ENCODE measurements around the gene ZNF217. TPM values are rescaled to one million over a fixed set of nuclear protein-coding genes. Genes with fewer than 3 reads are reported as not detected.
"Not testable (repeated sequence)": the region's sequence is repeated elsewhere in the genome, so short reads cannot be mapped to it uniquely, and the experiment has no call there.

ZNF217 gene
- total RNA-seq, 1 donor from 2014 or later, result 30.4 TPM

- Histone ChIP-seq H3K27me3 (no peaks in the 10 kb centered on the region), H3K27ac (no peak overlapping the region), H3K9me3 (no peaks in the 10 kb centered on the region), H3K4me1 (peaks cover 22% of the 10 kb centered on the region), H3K36me3 (no peaks in the 10 kb centered on the region), H3K4me3 (no peak overlapping the region)
- intact Hi-C loops (cut with DNase I), result no loop called here
- TF ChIP-seq, protein P1, sequence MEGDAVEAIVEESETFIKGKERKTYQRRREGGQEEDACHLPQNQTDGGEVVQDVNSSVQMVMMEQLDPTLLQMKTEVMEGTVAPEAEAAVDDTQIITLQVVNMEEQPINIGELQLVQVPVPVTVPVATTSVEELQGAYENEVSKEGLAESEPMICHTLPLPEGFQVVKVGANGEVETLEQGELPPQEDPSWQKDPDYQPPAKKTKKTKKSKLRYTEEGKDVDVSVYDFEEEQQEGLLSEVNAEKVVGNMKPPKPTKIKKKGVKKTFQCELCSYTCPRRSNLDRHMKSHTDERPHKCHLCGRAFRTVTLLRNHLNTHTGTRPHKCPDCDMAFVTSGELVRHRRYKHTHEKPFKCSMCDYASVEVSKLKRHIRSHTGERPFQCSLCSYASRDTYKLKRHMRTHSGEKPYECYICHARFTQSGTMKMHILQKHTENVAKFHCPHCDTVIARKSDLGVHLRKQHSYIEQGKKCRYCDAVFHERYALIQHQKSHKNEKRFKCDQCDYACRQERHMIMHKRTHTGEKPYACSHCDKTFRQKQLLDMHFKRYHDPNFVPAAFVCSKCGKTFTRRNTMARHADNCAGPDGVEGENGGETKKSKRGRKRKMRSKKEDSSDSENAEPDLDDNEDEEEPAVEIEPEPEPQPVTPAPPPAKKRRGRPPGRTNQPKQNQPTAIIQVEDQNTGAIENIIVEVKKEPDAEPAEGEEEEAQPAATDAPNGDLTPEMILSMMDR (IDR thresholded peaks at IDR 0.05), result no peak
- TF ChIP-seq POLR2A (IDR thresholded peaks at IDR 0.05) (no peak), POLR2AphosphoS5 (IDR thresholded peaks at IDR 0.05; ENCODE audit: insufficient read depth in 1 of 2, low read depth in 1 of 2) (no peak)
- DNase-seq (ENCODE audit: extremely low spot score in 2 of 2), result no peak
These were observed 5.7 kb upstream of the ZNF217 start for GRCh38 chr20:53599378-53599777.

DNA sequence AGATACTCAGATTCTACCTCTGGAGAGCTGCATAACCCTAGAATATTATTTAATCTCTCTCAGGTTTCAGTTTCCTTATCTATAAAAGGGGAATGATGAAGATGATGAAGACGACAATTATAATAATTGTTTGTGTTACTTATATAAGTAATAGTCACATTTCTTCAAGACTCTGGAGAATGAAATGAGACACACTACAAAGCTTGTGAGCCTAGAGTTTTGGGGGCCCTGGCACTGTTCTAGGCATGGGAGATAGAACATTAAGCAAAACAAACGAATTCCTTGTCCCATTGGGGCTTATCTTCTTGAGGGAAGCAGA is 5.4 kb upstream of the ZNF217 start:
- peak in 1 of 2 donors; percentile 22 for DNase-seq (ENCODE audit: extremely low spot score in 2 of 2)
- H3K27ac ChIP-seq, result no peak overlapping the region
- H3K4me3 ChIP-seq, result no peak overlapping the region
- H3K36me3 ChIP-seq, result no peaks in the 10 kb centered on the region
- H3K27me3 ChIP-seq, result no peaks in the 10 kb centered on the region
- TF ChIP-seq POLR2A (IDR thresholded peaks at IDR 0.05), result no peak
- no peaks in the 10 kb centered on the region for H3K9me3 ChIP-seq
- H3K4me1 ChIP-seq, result peaks cover 22% of the 10 kb centered on the region
- intact Hi-C loops (cut with DNase I), result no loop called here

DNA sequence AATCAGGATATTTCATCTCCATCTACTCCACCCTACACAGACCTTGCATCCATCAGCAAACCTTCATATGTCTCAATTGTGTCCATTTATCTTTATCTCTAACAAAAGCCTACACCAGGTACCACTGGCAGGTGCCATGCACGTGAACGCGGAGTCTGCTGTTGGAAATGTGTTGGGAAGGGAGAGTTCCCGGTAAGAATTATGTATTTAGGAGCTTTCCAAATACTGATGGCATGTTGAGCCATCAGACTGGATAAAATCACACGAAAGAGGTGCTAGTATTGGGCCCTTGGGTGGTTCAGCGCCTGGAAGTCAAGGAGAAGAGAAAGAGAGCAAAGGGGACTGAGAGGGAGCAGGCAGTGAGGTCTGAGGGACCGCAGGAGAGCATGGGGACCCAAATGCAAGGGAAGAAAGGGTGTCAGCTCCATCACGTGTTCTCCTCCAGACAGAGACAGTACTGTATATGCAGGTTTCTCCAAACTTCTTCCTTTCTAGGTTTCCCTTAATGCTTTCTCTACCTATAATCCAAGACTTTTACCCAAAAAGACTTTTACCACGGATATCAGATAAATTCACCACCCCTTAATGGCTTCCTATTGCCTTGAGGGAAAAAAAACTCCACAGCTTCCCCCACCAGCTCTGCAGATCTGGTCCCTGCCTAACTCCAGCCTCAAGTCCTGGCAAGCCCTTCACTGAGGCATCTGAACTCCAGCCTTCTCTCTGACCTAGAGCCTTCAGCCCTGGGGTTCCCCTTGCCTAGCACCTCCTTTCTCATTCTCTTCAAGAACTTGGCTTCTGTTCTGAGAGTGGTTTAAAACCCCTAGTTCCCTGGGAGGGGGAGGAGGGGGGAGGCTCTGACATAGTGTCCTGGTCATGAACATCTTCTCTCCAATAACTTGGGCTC is 4.8 kb upstream of the ZNF217 start:
- peaks cover 22% of the 10 kb centered on the region for H3K4me1 ChIP-seq
- H3K27ac ChIP-seq, result no peak overlapping the region

DNA sequence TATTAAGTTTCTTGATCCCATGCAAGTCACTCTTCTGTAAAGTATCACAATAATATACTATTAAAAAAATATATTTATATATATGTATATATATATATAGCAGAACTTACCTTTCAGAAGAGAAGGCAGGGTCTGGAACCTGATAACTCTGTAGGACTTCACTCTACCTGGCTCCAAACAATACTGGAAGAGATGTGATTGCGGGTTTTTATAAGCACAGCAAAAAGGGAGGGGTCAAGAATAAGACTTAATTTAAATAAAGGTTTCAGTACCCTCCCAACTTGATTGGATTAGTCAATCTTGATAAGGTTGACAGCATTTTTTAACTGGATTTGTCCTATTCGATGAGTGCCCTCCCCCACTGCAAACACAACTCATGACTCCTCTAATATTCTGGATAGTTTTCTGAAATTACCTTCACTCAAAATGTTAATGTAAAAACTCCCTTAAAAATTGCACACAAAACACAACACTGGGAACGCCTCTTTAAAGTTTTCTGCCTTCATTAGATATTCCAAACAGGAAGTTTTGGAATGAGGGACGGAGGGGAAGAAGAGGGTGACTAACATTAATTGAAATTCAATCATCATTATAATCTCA is 4.0 kb upstream of the ZNF217 start:
- Histone ChIP-seq H3K4me3 (no peak overlapping the region), H3K4me1 (peaks cover 22% of the 10 kb centered on the region), H3K27me3 (no peaks in the 10 kb centered on the region), H3K27ac (no peak overlapping the region), H3K36me3 (no peaks in the 10 kb centered on the region), H3K9me3 (no peaks in the 10 kb centered on the region)
- TF ChIP-seq, protein P1 (IDR thresholded peaks at IDR 0.05), result no peak
- TF ChIP-seq POLR2AphosphoS5 (IDR thresholded peaks at IDR 0.05; ENCODE audit: insufficient read depth in 1 of 2, low read depth in 1 of 2) (no peak), POLR2A (IDR thresholded peaks at IDR 0.05) (no peak)
- no peak for DNase-seq (ENCODE audit: extremely low spot score in 2 of 2)
- intact Hi-C loops (cut with DNase I), result no loop called here

More for the DNA sequence above, 4.8 kb upstream of the ZNF217 start:
- DNase-seq (ENCODE audit: extremely low spot score in 2 of 2), result peak in 1 of 2 donors; percentile 72
- intact Hi-C loops (cut with DNase I), result no loop called here
- H3K36me3 ChIP-seq, result no peaks in the 10 kb centered on the region
- no peak for TF ChIP-seq POLR2A (IDR thresholded peaks at IDR 0.05)
- no peak overlapping the region for H3K4me3 ChIP-seq
- no peaks in the 10 kb centered on the region for H3K9me3 ChIP-seq
- H3K27me3 ChIP-seq, result no peaks in the 10 kb centered on the region

GRCh38 chr20:53597030-53597482 is 3.4 kb upstream of the ZNF217 start:
- no peak for TF ChIP-seq POLR2A (IDR thresholded peaks at IDR 0.05)
- TF ChIP-seq, protein P1 (IDR thresholded peaks at IDR 0.05), result no peak
- no peak for TF ChIP-seq POLR2AphosphoS5 (IDR thresholded peaks at IDR 0.05; ENCODE audit: insufficient read depth in 1 of 2, low read depth in 1 of 2)
- Histone ChIP-seq H3K36me3 (no peaks in the 10 kb centered on the region), H3K4me3 (no peak overlapping the region), H3K27ac (peak overlapping the region; percentile 52), H3K4me1 (peaks cover 22% of the 10 kb centered on the region), H3K9me3 (no peaks in the 10 kb centered on the region), H3K27me3 (no peaks in the 10 kb centered on the region)
- peak in 1 of 2 donors; percentile 18 for DNase-seq (ENCODE audit: extremely low spot score in 2 of 2)
- intact Hi-C loops (cut with DNase I), result no loop called here

DNA sequence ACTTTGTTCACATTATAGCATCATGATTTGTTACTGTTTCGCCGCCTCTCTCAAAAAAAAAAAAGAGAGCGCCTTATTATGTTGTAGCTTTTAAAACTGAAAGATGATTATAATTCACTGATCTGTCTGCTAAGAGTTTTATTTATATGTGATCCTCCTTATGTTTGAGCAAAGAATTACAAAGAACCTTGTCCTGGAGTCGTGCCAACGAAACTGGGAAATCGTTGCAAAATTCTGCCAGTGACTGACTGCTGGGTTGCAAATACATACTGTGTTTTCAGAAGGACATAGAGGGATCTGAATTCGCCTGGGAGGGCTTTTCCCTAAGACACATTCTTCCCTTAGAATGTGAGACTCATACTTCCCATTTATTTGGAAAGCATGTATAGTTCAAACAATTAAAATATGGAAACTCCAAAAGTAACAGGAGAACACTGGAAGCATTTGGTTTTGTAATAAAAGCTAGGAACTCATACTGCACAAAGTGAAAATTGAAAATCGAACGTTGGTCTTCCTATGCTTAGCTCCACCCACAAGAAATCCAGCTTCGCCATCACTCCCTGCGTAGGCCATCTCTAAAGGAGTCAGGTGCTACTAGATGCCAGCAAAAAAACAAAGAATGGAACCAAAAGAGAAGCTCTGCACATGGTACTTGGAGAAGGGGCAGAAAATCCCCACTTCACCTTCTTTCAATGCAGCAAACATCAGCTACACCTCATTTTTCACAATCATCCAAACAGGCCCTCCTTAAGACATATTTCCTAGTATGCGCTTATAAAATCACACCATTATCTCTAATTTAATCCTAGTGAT is 2.8 kb upstream of the ZNF217 start:
- Histone ChIP-seq H3K27ac (peak overlapping the region; percentile 52), H3K4me1 (peaks cover 22% of the 10 kb centered on the region), H3K4me3 (peak overlapping the region in 1 of 2 donors; percentile 3)
- intact Hi-C loops (cut with DNase I); H3K9me3 ChIP-seq; H3K27me3 ChIP-seq; DNase-seq (ENCODE audit: extremely low spot score in 2 of 2); H3K36me3 ChIP-seq: not testable (repeated sequence)

GRCh38 chr20:53595742-53596141 is 2.1 kb upstream of the ZNF217 start:
- H3K27ac ChIP-seq, result peak overlapping the region; percentile 92
- intact Hi-C loops (cut with DNase I); H3K36me3 ChIP-seq; DNase-seq (ENCODE audit: extremely low spot score in 2 of 2); H3K9me3 ChIP-seq; H3K27me3 ChIP-seq: not testable (repeated sequence)
- H3K4me1 ChIP-seq, result peaks cover 25% of the 10 kb centered on the region
- peak overlapping the region in 1 of 2 donors; percentile 3 for H3K4me3 ChIP-seq

All from vagina (tissue), 2 donors.